AG04450 (cell line): Measurements from ENCODE around the gene RASL11B. TPM values are rescaled to one million over a fixed set of nuclear protein-coding genes. Genes with fewer than 3 reads are reported as not detected.

Source experiments
- CTCF ChIA-PET: fragments of 300-600, 350-600 bp; formaldehyde crosslinking; extraction: SDS; loops from one replicate; lab custom pipeline; 2022; ENCODE audit warnings: antibody characterized with exemption, inconsistent platforms; lab: Charles Lee
- POLR2A ChIA-PET: fragments of 350-600 bp; formaldehyde crosslinking; extraction: SDS; loops from one replicate; lab custom pipeline; 2021; ENCODE audit warnings: antibody characterized with exemption, inconsistent platforms; lab: Yijun Ruan, JAX
- DNase-seq: peaks from one replicate; pipeline ENCODE4 v3.0.0-alpha.2; 2011; ENCODE audit warnings: low read depth, low spot score
- H3K27ac ChIP-seq: one replicate; pipeline ENCODE4 v1.5.1; 2012; ENCODE audit warnings: low read depth, low read length, control low read depth
- H3K27me3 ChIP-seq: one replicate; pipeline ENCODE4 v1.6.0; 2012; ENCODE audit warnings: low read length; ENCODE audit not compliant: control insufficient read depth, insufficient read depth
- H3K4me3 ChIP-seq: 2 replicates; pipeline ENCODE4 v1.5.1; 2011; ENCODE audit warnings: mild to moderate bottlenecking, low read depth, low read length, control low read depth
- H3K9me3 ChIP-seq: 2 replicates; pipeline ENCODE4 v1.5.1; 2012; ENCODE audit warnings: low read length; ENCODE audit not compliant: control insufficient read depth, insufficient read depth
- CTCF ChIP-seq: IDR thresholded peaks from 2 replicates; pipeline ENCODE4 v1.5.1; 2011; ENCODE audit warnings: low read depth, low read length, control low read depth, inconsistent platforms
- polyA plus RNA-seq: library from polyadenylated mRNA; depleted of rRNA; stranded (reverse); fragments of >200 nt; gene quantifications from 2 replicates; pipeline ENCODE4 v1.2.3, GENCODE V29; 2011

The RASL11B gene
- polyA plus RNA-seq, 1 experiment, result 4.3 TPM

- no peak for TF ChIP-seq CTCF
- DNase-seq, result no peak
- Histone ChIP-seq H3K9me3 (no peaks in the 10 kb centered on the region; the same call in 1 of the 2 replicates), H3K27me3 (peaks cover 2% of the 10 kb centered on the region), H3K4me3 (no peak overlapping the region), H3K27ac (no peak overlapping the region)
- CTCF ChIA-PET, result interaction anchor here (1.5 to 1.8 kb wide), 4 partner anchors 73 to 293 kb away, joined by 4 to 10 read pairs (median 6); no protein-coding TSS in a partner anchor
- POLR2A ChIA-PET, result interaction anchor here (2.9 kb wide), 1 partner anchor 14 kb away, joined by 8 read pairs; no protein-coding TSS in a partner anchor
These were observed 23.2 kb upstream of the RASL11B start for GRCh38 chr4:52838729-52839586.

GRCh38 chr4:52840531-52841370 lies 21.4 kb upstream of the RASL11B start:
- no peak overlapping the region for H3K27ac ChIP-seq
- no peak for TF ChIP-seq CTCF
- no peak for DNase-seq
- H3K9me3 ChIP-seq, result no peaks in the 10 kb centered on the region; the same call in 1 of the 2 replicates
- no peak overlapping the region for H3K4me3 ChIP-seq
- CTCF ChIA-PET, result interaction anchor here (1.1 to 1.8 kb wide), 4 partner anchors 71 to 143 kb away, joined by 3 to 10 read pairs (median 6); no protein-coding TSS in a partner anchor
- POLR2A ChIA-PET, result no interaction called here
- H3K27me3 ChIP-seq, result peaks cover 2% of the 10 kb centered on the region

- POLR2A ChIA-PET, result no interaction called here
- no peak overlapping the region for H3K4me3 ChIP-seq
- no peak overlapping the region for H3K27ac ChIP-seq
- no peak for TF ChIP-seq CTCF
- no peaks in the 10 kb centered on the region; the same call in 1 of the 2 replicates for H3K9me3 ChIP-seq
- CTCF ChIA-PET, result interaction anchor here (0.6 to 1.1 kb wide), 1 partner anchor 141 kb away, joined by 3 read pairs; no protein-coding TSS in a partner anchor
- no peak for DNase-seq
- H3K27me3 ChIP-seq, result peaks cover 2% of the 10 kb centered on the region
These were observed 20.2 kb upstream of the RASL11B start for GRCh38 chr4:52841682-52842456.

- Histone ChIP-seq H3K9me3 (no peaks in the 10 kb centered on the region; the same call in 1 of the 2 replicates), H3K27me3 (peaks cover 2% of the 10 kb centered on the region), H3K27ac (no peak overlapping the region), H3K4me3 (no peak overlapping the region)
- no peak for TF ChIP-seq CTCF
- ChIA-PET POLR2A (interaction anchor here (1.1 kb wide), 1 partner anchor 13 kb away, joined by 3 read pairs; no protein-coding TSS in a partner anchor), CTCF (interaction anchor here (0.6 kb wide), 1 partner anchor 141 kb away, joined by 3 read pairs; no protein-coding TSS in a partner anchor)
- no peak for DNase-seq
These were observed 19.3 kb upstream of the RASL11B start for GRCh38 chr4:52842792-52843191.
